ENCODE measurements around the gene RAF1.
"Not testable (repeated sequence)": the region's sequence is repeated elsewhere in the genome, so short reads cannot be mapped to it uniquely, and the experiment has no call there.

The RAF1 gene

GRCh38 chr3:12549971-12550760 is 113.8 kb downstream of the RAF1 start:
- Histone ChIP-seq H3K4me1 (ENCODE audit: control insufficient read depth, insufficient read depth, low read length, unreplicated experiment) (no peaks in the 10 kb centered on the region), H3K4me3 (ENCODE audit: low read depth, low read length) (no peak overlapping the region), H2AFZ (ENCODE audit: low read length, unreplicated experiment) (no peak overlapping the region), H3K27ac (ENCODE audit: low read depth, low read length) (no peak overlapping the region), H3K36me3 (ENCODE audit: insufficient read depth, low read length) (no peaks in the 10 kb centered on the region), H3K79me2 (ENCODE audit: control insufficient read depth, insufficient read depth, low read length, unreplicated experiment) (no peaks in the 10 kb centered on the region), H3K27me3 (ENCODE audit: insufficient read depth, low read length) (no peaks in the 10 kb centered on the region)

GRCh38 chr3:12545473-12545791 is 118.5 kb downstream of the RAF1 start, which contains the start of gene MKRN2OS:
MKRN2OS (minus strand) TSS chr3:12545499; CDS start chr3:12545464, 35 bp downstream.
- no peaks in the 10 kb centered on the region for H3K79me2 ChIP-seq (ENCODE audit: control insufficient read depth, insufficient read depth, low read length, unreplicated experiment)
- no peaks in the 10 kb centered on the region for H3K27me3 ChIP-seq (ENCODE audit: insufficient read depth, low read length)
- H3K4me1 ChIP-seq (ENCODE audit: control insufficient read depth, insufficient read depth, low read length, unreplicated experiment): no peaks in the 10 kb centered on the region
- no peaks in the 10 kb centered on the region for H3K36me3 ChIP-seq (ENCODE audit: insufficient read depth, low read length)
- H3K27ac ChIP-seq (ENCODE audit: low read depth, low read length): no peak within 1 kb of the TSS
- no peak within 1 kb of the TSS for H3K4me3 ChIP-seq (ENCODE audit: low read depth, low read length)
- H2AFZ ChIP-seq (ENCODE audit: low read length, unreplicated experiment): no peak within 1 kb of the TSS

GRCh38 chr3:12544652-12545472 is 119.1 kb downstream of the RAF1 start:
- Histone ChIP-seq H3K27me3 (ENCODE audit: insufficient read depth, low read length) (no peaks in the 10 kb centered on the region), H3K27ac (ENCODE audit: low read depth, low read length) (no peak overlapping the region), H3K4me3 (ENCODE audit: low read depth, low read length) (no peak overlapping the region), H3K79me2 (ENCODE audit: control insufficient read depth, insufficient read depth, low read length, unreplicated experiment) (no peaks in the 10 kb centered on the region), H3K36me3 (ENCODE audit: insufficient read depth, low read length) (no peaks in the 10 kb centered on the region), H2AFZ (ENCODE audit: low read length, unreplicated experiment) (no peak overlapping the region), H3K4me1 (ENCODE audit: control insufficient read depth, insufficient read depth, low read length, unreplicated experiment) (no peaks in the 10 kb centered on the region)

GRCh38 chr3:12543497-12543896 is 120.4 kb downstream of the RAF1 start:
- not testable (repeated sequence) for H3K4me3 ChIP-seq (ENCODE audit: low read depth, low read length); H3K4me1 ChIP-seq (ENCODE audit: control insufficient read depth, insufficient read depth, low read length, unreplicated experiment); H3K27ac ChIP-seq (ENCODE audit: low read depth, low read length)

GRCh38 chr3:12541625-12542024 is 122.3 kb downstream of the RAF1 start:
- H3K27me3 ChIP-seq (ENCODE audit: insufficient read depth, low read length): no peaks in the 10 kb centered on the region
- no peaks in the 10 kb centered on the region for H3K36me3 ChIP-seq (ENCODE audit: insufficient read depth, low read length)
- H3K4me1 ChIP-seq (ENCODE audit: control insufficient read depth, insufficient read depth, low read length, unreplicated experiment): no peaks in the 10 kb centered on the region
- no peak overlapping the region for H3K4me3 ChIP-seq (ENCODE audit: low read depth, low read length)
- no peaks in the 10 kb centered on the region for H3K79me2 ChIP-seq (ENCODE audit: control insufficient read depth, insufficient read depth, low read length, unreplicated experiment)
- H2AFZ ChIP-seq (ENCODE audit: low read length, unreplicated experiment): no peak overlapping the region
- H3K27ac ChIP-seq (ENCODE audit: low read depth, low read length): no peak overlapping the region

More at GRCh38 chr3:12543497-12543896, 120.4 kb downstream of the RAF1 start:
- not testable (repeated sequence) for H3K27me3 ChIP-seq (ENCODE audit: insufficient read depth, low read length); H3K36me3 ChIP-seq (ENCODE audit: insufficient read depth, low read length); H2AFZ ChIP-seq (ENCODE audit: low read length, unreplicated experiment); H3K79me2 ChIP-seq (ENCODE audit: control insufficient read depth, insufficient read depth, low read length, unreplicated experiment)

- Histone ChIP-seq H2AFZ (ENCODE audit: low read length, unreplicated experiment) (no peak overlapping the region), H3K36me3 (ENCODE audit: insufficient read depth, low read length) (peaks cover 5% of the 10 kb centered on the region; the same call in 1 of the 2 replicates), H3K27ac (ENCODE audit: low read depth, low read length) (no peak overlapping the region), H3K4me3 (ENCODE audit: low read depth, low read length) (no peak overlapping the region), H3K27me3 (ENCODE audit: insufficient read depth, low read length) (no peaks in the 10 kb centered on the region), H3K4me1 (ENCODE audit: control insufficient read depth, insufficient read depth, low read length, unreplicated experiment) (no peaks in the 10 kb centered on the region), H3K79me2 (ENCODE audit: control insufficient read depth, insufficient read depth, low read length, unreplicated experiment) (no peaks in the 10 kb centered on the region)
Measured at GRCh38 chr3:12536423-12536822, 127.5 kb downstream of the RAF1 start.
